Fibroblast of skin of right quadriceps (primary cell): Measurements from ENCODE around the gene HPSE2.
"Not testable (repeated sequence)": the region's sequence is repeated elsewhere in the genome, so short reads cannot be mapped to it uniquely, and the experiment has no call there.

ENCODE experiments used
- DNase-seq: peaks from one replicate; pipeline ENCODE4 v3.0.0-alpha.2; 2013

The HPSE2 gene

DNA sequence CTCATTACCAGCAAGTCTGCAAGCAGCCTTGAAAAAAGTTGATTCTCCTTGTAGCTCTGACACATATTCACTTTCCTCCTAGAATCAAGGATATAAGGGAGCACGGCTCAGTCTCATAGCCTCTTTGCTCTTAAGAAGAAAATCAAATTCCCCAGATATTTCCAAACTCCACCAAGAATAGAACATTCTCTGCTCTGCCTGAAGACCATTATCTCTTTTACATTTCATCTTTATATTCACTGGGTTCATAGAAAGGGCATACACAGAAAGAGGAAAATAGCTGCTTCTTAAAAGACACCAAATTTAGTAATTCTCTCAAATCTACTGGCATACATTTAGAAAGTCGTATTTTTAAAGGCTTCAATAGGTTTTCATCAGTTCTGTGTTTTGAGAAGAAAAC, 92.0 kb downstream of the HPSE2 start:
- no peak for DNase-seq

DNA sequence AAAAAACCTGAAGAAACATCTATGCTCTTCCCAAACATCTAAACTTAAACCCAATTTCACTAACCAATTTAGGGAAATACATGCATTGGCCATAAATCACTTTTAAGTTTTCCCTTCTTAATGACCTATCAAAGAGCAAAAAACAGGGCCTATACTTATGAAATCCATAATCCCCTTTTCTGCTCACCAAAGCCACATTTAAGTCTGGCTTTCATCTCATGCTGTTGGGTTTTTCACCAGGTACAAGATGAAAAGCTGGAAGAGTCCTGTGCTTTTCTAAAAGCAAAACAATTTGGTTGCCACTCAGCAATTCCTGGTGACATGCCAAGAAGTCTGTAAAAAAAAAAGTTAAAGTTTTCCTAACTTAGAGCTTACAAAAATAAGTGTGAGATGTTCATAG, 92.6 kb downstream of the HPSE2 start:
- DNase-seq = no peak

DNA sequence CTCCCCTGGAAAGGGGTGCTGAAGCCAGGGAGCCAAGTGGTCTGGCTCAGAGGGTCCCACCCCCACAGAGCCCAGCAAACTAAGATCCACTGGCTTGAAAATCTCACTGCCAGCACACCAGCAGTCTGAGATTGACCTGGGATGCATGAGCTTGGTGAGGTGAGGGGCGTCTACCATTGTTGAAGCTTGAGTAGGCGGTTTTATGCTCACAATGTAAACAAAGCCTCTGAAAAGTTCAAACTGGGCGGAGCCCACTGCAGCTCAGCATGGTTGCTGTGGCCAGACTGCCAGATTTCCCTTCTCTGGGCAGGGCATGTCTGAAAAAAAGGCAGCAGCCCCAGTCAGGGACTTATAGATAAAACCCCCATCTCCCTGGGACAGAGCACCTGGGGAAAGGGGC, 102.8 kb downstream of the HPSE2 start:
- DNase-seq = not testable (repeated sequence)

DNA sequence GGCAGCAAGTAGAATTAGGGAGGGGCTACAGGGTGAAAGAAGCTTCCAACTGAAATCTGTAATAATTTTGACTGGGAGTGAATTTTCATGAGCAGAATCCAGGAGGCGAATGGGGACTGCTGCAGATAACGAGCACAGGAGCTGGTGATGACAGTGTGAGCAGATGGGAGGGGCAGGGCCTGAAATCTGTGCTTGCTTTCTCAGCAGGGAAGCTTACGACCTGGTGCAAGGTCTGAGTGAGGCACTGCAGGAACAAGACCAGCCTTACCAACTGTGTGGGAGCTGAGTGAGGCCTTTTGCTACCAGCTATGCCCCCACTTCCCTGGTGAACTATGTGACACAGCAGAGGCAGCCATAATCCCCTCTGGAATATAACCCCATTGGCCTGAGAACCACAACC, 109.8 kb downstream of the HPSE2 start:
- DNase-seq = no peak

DNA sequence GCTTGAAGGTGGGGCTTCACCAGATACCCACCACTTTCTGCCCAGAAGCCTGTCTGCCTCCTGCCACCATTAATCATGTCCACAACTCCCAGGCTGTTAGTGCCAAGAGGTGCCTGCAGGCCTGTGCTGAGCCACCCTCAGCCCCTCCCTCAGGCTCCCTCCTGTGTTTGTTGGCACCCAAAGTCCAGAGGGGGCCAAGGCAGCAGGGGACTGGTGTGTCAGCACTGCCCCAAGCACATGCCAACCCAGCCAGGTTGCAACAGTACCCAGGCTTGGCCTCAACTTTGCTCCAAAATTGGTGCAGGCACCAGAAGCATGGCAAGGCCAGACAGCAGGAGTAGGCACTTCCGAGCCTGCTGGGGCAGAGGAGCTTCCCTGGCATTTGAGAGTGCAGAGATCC, 111.3 kb downstream of the HPSE2 start:
- no peak for DNase-seq

DNA sequence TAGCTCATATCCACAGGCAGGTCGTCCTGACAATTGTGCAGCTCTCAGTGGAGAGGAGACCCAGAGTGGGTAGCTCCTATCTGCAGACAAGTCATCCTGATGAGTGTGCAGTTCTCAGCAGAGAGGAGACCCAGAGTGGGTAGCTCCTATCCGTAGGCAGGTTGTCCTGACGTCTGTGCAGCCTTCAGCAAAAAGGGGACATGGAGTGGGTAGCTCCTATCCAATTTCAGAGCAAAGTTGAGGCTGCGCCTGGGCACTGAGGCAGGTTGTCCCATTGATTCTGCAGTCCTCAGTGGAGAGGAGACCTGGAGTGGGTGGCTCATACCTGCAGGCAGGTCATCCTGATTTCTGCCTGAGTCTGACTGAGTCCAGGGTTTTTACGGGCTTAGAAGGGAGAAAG, 111.8 kb downstream of the HPSE2 start:
- DNase-seq = no peak

DNA sequence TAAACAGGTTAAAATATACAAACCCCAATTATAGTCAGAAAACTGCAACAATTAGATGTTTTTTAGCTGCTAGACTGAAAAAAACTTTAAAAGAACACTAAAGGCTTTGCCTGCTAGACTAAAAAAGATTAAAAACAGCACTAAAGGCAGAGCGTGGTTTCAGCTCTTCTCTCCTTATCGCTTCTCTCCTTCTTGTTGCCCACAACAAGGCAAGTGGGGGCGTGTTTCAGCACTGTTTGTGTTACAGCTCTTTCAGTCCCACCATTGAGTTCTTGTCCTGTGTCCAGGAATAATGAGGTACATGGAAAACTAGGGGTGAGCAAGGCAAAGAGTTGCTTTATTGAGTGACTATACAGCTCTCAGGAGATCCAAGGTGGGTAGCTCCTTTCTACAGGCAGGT, 112.3 kb downstream of the HPSE2 start:
- DNase-seq = no peak

DNA sequence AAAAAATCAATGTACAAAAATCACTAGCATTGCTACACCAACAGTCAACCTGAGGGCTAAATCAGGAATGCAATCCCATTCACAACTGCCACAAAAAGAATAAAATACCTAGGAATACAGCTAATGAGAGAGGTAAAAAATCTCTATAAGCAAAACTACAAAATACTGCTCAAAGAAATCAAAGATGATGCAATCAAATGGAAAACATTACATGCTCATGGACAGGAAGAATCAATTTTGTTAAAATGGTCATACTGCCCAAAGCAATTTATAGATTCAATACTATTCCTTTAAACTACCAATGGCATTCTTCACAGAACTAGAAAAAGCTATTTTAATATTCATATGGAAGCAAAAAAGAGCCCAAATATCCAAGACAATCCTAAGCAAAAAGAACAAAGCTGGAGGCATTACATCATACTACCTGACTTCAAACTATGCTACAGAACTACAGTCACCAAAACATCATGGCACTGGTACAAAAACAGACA, 116.3 kb downstream of the HPSE2 start:
- no peak for DNase-seq

DNA sequence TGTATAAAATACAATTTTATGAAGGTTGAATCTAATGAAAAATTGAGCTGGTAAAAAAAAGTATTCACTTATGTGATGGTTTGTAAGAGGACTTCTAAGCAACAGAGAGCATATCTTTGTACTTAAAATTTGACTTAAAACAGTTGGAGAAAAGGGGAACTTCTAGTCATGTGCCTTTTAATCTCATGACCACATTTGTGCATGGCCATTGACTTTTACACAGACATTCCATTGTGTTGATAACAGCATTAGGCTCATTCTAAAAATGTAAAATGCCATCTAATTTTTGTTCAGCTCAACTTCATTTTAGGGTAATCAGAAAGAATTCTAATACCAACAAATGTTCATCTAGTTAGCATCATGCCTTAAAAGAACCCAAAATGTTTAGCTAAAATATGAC, 119.9 kb downstream of the HPSE2 start:
- no peak for DNase-seq

DNA sequence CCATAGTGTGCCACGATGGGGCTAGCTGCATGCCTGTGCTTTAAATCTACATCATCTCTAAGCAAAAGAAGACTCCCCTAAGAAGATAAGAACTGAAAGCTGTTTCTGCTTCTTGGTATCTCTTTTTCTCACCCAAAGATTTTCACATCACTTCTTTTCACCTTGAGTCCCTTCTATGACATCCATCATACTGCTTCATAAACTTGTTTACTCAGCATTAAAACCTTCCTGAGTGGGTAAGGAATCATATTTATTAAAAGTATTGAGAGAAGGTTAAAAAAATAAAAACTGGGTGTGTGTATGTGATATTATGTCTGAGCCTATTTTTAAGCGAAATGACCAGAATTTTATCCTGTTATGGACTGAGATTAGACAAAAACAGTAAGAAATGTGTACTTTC, 150.3 kb downstream of the HPSE2 start:
- no peak for DNase-seq

DNA sequence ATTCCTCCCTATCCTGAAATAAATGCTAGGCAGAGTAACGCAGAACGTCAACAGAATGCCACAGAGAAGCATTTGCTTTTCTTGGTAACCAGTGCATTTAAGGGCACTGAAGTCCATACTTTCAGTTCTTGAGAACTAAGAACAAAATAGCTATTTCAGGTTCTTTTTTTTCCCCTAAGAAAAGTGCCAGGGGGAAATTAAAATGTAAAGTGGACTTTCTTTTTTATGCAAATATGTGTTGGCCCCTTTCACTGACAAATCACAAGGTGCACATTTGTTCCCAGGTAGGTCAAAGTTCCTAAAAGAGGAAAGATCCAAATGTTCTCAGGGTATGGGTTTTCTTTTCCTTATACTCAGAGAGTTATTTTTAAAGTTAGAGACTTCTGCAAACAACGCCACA, 151.5 kb downstream of the HPSE2 start:
- DNase-seq = no peak

DNA sequence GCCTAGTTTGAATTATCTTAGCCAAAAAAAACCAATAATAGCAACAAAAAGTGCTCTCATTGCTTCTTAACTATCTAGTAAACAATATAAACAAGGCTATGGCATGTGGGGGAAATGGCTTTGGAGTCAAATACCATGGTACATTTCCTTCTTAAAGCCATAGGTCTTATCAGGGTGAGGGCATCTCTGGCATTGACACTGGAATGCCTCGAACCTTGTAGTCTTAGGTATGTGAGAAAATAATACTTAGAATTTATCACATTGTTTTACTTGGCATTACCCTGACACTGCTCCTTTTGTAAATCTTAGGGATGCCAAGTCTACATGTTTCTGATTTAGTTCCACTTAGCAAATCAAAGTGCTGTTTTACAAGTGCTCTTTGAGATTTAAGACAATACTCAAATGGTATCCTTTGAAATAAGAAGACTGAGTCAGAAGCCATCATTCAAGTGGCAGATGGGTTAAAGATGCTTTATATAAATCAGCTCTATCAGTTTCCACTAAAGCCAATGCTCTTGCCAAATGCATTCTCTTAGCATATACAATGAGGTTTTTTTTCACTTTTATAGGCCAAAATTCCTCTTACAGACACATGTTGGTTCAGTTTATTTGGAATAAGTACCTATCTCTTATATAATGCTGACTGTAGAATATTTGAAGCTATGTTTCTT, 155.2 kb downstream of the HPSE2 start:
- DNase-seq = no peak

DNA sequence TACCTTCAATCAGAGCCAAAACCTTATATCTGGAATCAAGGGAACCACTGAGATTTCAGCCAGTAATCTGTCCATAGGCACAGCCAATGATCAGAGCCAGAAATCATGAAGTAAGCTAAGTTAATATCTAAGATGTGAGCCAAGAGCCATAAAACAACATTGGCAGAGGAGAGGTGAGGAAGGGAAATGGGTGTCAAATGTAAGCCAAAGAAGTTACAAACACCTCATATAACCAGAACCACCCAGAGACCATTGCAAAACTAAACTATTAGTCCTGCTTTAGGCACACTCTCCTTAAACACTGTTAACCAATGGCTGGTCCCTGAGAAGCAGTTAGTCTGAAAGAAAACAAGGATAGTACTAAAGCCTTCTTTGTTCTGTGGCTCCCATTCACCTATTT, 173.1 kb downstream of the HPSE2 start:
- DNase-seq = no peak

DNA sequence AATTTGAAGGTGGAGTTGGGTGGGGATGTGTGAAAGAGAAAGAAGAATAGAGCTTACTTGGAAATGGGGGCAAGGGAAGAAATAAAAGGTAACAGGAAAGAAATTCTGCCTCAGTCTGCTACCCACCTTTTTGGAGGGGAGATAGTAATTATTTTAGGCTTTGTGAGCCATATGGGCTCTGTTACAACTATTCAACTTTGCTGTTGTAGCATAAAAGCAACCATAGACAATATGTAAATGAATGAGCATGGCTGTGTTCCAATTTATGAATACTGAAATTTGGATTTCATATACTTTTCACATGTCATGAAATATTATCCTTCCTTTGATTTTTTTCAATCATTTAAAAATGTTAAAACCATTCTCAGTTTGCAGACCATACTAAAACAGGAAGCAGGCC, 176.9 kb downstream of the HPSE2 start:
- no peak for DNase-seq

DNA sequence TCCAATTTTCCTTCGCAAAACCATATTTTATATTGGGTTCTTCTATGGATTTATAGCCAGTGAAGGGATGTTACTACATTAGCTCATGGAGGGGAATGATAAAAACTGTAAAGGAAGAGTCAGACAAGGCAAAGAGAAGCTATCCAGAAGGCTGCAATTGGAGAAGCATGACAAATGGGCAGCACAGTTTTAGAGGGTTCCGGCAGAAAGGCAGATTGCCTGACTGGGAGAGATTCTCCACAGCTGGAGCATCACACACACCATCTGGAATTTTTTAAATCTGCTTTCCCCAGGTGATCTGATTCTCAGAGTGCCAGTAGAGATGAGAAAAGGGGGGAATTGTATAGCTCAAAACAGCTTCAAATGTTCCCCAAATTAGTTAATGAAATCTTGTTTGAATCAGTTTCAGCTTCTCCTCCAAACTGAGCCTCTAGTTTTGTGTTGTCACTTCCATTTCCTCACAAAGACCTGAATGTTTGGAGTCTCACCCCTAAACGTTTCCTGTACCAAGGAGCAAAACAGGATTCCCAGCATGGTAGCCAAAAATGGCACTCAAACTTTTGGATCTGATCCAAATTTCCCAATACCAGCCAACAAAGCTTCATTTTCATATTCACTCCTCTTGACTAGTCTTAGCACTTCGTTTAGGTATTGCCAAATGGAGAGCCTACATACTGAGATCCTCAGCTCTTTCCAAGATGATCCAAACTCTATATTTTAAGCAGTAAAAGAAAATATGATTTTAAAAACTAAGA, 177.5 kb downstream of the HPSE2 start:
- DNase-seq = no peak

DNA sequence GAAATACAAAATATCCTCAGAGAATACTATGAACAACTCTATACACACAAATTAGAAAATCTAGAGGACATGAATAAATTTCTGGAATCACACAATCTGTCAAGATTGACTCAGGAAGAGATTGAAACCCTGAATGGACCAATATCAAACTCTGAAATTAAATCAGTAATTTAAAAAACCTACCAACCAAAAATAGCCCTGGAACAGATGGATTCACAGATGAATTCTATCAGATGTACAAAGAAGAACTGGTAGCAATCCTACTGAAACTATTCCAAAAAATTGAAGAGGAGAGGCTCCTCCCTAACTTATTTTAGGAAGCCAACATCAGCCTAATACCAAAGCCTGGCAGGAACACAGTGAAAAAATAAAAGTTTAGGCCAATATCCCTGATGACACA, 190.0 kb downstream of the HPSE2 start:
- DNase-seq = no peak

DNA sequence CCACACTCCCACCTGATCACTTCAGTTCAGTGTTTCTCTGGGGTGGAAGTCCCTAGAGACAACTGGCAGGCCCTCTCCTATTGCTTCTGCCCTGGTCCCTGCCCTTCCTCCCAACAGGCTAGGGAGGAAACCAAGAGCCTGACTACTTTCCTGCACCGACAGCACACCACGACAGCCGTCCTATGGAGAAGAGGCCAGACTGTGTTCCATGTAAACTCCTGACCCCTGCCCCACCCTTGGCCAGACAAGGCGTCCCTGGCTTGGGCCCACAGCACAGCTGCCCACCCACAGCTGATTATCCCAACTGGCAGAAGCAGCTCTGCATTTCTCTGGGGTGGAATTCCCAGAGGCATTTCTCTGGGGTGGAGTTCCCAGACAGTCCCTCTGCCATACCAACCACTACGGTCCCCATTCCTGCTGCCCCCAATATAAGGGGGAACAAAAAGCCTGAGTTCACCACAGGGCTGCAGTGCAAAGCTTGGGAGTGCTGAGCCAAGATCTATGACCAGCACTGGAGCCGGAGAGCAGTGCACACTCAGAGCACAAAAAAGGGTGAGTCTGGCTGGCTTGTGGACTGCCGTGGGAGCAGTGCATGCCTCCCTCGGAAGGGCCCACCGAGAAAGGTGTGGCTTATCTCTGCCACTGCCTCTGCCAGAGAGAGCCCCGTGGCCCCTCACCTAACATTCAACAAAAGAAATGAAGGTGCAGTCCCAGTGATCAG, 193.4 kb downstream of the HPSE2 start:
- no peak for DNase-seq

DNA sequence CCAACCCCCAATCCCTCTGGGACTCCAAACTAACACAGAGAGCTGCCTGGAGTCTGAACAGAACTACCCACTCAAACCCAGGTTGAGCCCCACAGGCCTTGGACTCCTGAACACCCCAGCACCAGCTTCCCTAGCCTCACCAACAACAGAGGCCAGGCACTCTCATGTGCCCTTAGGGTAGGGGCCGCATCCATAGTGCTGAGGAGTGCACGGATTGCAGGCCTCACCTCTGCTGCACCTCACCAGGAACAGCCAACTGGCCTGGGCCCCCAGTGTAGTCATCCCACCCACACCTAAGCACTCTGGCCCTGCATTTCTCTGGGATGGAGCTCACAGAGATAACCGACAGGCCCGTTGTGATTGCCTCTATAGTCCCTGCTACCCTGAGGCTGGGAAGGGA, 194.2 kb downstream of the HPSE2 start:
- no peak for DNase-seq

DNA sequence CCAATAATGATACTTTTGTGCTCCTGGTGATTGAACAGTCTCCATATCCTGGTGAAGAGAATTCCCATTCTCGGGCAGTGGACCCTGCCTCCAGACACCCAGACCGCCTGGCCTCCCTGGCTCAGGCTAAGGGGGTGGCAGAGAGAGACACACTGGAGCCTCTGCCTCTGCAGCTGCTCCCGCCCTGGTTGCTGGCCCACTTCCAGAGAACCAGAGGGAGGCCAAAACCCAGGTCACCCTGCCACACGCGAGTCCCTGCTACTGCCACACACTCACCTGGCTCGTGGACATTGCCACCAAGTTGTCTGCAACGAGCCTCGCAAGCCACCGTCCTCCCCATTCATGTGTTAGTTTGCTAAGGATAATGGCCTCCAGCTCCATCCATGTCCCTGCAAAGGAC, 221.8 kb downstream of the HPSE2 start:
- no peak for DNase-seq

DNA sequence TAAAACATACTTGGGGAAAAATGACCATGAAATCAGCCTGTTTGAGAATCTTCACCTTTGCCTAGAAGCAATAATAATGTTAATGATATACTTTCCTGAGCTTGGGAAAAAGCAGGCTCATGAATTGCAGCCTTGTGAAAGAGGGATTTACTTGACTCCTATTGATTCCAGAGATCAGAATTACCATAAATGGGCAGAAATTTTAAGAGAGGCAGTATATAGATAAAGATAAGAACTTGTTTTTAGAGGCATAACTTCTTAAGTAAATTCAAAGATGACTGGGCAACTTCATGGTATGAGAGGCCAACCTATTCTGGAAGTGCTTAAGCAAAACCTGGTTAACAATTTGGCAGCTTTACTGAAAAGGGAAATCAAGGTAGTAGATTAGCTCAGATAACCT, 225.4 kb downstream of the HPSE2 start:
- DNase-seq = no peak

DNA sequence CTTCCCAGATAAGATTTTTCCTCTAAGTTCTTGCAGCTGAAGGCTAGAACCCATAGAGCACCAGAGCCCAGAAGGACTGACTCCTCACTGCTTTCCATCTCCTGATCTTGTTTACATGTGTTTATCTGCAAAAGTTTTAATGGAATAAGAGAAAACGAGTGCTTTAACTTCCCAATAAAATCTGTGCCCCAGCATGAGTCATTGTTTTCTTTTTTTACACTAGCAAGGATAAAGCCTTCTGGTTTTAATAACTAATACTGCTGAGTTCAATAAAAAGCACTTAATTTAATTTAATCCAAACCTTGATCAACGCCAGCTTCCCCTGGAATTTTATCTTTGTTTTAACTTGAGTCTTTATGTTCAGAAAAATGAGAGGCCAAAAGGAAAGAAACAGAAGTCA, 227.6 kb downstream of the HPSE2 start:
- DNase-seq = no peak

DNA sequence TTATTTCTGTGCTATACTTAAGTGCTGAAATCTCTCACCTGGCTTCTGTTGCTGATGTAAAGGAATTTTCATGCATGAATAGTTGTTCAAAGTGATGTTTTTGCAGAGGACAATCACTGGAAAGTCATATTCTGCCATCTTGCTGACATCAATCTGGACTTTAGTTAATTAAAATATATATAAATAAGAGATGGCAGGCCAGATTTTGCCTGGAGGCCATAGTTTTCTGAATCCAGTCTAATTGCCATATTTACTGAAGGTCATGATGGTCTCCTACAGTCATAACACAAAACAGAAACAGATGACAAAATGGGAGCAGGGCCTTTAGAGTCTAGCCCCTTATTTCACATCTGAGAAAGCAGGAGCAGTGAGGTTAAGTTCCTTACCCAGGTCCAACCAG, 228.2 kb downstream of the HPSE2 start:
- no peak for DNase-seq

DNA sequence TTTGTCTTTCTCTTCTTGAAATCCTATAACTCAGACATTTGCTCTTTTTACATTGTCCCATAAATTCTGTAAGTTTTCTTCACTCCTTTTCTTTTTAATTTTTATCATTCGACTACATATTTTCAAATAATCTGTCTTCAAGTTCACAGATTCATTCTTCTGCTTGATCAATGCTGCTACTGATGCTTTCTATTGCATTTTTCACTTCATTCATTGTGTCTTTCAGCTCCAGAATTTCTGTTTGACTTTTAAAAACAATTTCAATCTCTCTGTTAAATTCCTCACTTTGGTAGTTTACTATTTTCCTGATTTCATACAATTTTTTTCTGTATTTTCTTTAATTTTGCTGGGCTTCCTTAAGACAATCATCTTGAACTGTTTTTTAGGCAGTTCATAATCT, 230.4 kb downstream of the HPSE2 start:
- no peak for DNase-seq

DNA sequence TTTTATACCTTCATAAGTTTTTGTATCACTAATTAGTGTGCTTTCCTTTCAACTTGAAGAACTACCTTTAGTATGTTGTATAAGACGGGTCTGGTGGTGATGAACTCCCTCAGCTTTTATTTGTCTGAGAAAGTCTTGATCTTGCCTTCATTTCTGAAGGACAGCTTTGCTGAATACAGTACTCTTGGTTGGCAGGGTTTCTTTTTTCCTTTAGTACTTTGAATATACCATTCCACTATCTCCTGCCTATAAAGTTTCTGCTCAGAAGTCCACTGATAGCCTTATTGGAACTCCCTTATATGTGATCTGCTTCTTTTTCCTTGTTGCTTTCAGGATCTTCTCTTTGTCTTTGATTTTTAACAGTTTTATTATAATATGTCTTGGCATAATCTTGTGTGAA, 230.9 kb downstream of the HPSE2 start:
- DNase-seq = no peak
